Neural progenitor cell (in vitro differentiated cells): ENCODE results near the gene GRM8. TPM values are rescaled to one million over a fixed set of nuclear protein-coding genes. Genes with fewer than 3 reads are reported as not detected.

Experiments
- DNase-seq: peaks from one replicate; pipeline ENCODE4 v3.0.0-alpha.2; 2016; ENCODE audit warnings: low spot score
- H2AFZ ChIP-seq: fragments of 200-600 bp; sonication (generic); replicated peaks from 2 replicates; pipeline ENCODE4 v1.6.1; 2016; ENCODE audit warnings: antibody characterized with exemption
- H3F3A ChIP-seq: fragments of 200-600 bp; sonication (generic); 2 replicates; pipeline ENCODE4 v1.6.1; 2016; ENCODE audit warnings: antibody characterized with exemption, low read depth
- H3K27ac ChIP-seq: fragments of 200-600 bp; sonication (generic); 2 replicates; pipeline ENCODE4 v1.5.1; 2016; ENCODE audit warnings: mild to moderate bottlenecking
- H3K27me3 ChIP-seq: fragments of 200-600 bp; sonication (generic); 2 replicates; pipeline ENCODE4 v1.6.1; 2016; ENCODE audit warnings: mild to moderate bottlenecking, moderate library complexity
- H3K36me3 ChIP-seq: fragments of 200-600 bp; sonication (generic); 2 replicates; pipeline ENCODE4 v1.5.1; 2016
- H3K4me1 ChIP-seq: fragments of 200-600 bp; sonication (generic); 2 replicates; pipeline ENCODE4 v1.6.1; 2016; ENCODE audit warnings: mixed run types
- H3K4me2 ChIP-seq: fragments of 200-600 bp; sonication (generic); 2 replicates; pipeline ENCODE4 v1.6.1; 2016
- H3K4me3 ChIP-seq: fragments of 200-600 bp; sonication (generic); 2 replicates; pipeline ENCODE4 v1.5.1; 2016
- H3K79me2 ChIP-seq: fragments of 200-600 bp; sonication (generic); 2 replicates; pipeline ENCODE4 v1.6.1; 2016; ENCODE audit warnings: low read depth
- H3K9ac ChIP-seq: fragments of 200-600 bp; sonication (generic); 2 replicates; pipeline ENCODE4 v1.6.1; 2016
- H3K9me3 ChIP-seq: fragments of 200-600 bp; sonication (generic); 2 replicates; pipeline ENCODE4 v1.5.1; 2016; ENCODE audit warnings: low read depth
- H4K20me1 ChIP-seq: fragments of 200-600 bp; sonication (generic); 2 replicates; pipeline ENCODE4 v1.6.1; 2016; ENCODE audit warnings: low read depth
- H3K27ac Mint-ChIP-seq: 3 replicates; pipeline ENCODE4 v1.8.0; 2021; ENCODE audit warnings: mixed read lengths
- H3K27me3 Mint-ChIP-seq: 2 replicates; pipeline ENCODE4 v1.8.0; 2022; ENCODE audit warnings: low read depth, mild to moderate bottlenecking, inconsistent platforms, moderate library complexity, mixed read lengths; ENCODE audit not compliant: insufficient read depth
- H3K36me3 Mint-ChIP-seq: 3 replicates; pipeline ENCODE4 v1.8.0; 2021; ENCODE audit warnings: mixed read lengths
- H3K4me1 Mint-ChIP-seq: 3 replicates; pipeline ENCODE4 v1.8.0; 2021; ENCODE audit warnings: mixed read lengths
- H3K4me3 Mint-ChIP-seq: 3 replicates; pipeline ENCODE4 v1.8.0; 2021; ENCODE audit warnings: mild to moderate bottlenecking, moderate library complexity, mixed read lengths
- H3K9me3 Mint-ChIP-seq: 3 replicates; pipeline ENCODE4 v1.8.0; 2020; ENCODE audit warnings: mixed read lengths
- EZH2 ChIP-seq: fragments of 200-600 bp; sonication (generic); IDR thresholded peaks from 2 replicates; pipeline ENCODE4 v1.6.1; 2017; ENCODE audit warnings: antibody characterized with exemption, mild to moderate bottlenecking, moderate library complexity
- EZH2phosphoT487 ChIP-seq: fragments of 200-600 bp; sonication (generic); IDR thresholded peaks from 2 replicates; pipeline ENCODE4 v1.6.1; 2017; ENCODE audit warnings: antibody characterized with exemption
- total RNA-seq: library from RNA; depleted of rRNA; stranded (reverse); fragments of >200 nt; gene quantifications from 2 replicates; pipeline ENCODE4 v1.2.3, GENCODE V29; 2015; ENCODE audit warnings: low replicate concordance
- TF ChIP-seq, protein P1 (sequence below): fragments of 200-600 bp; sonication (generic); IDR thresholded peaks from 2 replicates; pipeline ENCODE4 v1.5.1; 2017; ENCODE audit warnings: antibody characterized with exemption, mild to moderate bottlenecking

GRM8 gene
- total RNA-seq, 1 donor from 2014 or later = 0.62 TPM

- H3K36me3 ChIP-seq = no peaks in the 10 kb centered on the region
- H3K27me3 ChIP-seq = no peaks in the 10 kb centered on the region
- no peak overlapping the region for H3K27ac Mint-ChIP-seq
- H3K36me3 Mint-ChIP-seq = no peaks in the 10 kb centered on the region
- H3K27me3 Mint-ChIP-seq = no peaks in the 10 kb centered on the region
- H3F3A ChIP-seq = no peaks in the 10 kb centered on the region
- DNase-seq = no peak
- no peaks in the 10 kb centered on the region for H3K79me2 ChIP-seq
- no peak overlapping the region for H3K27ac ChIP-seq
- no peaks in the 10 kb centered on the region for H3K4me1 ChIP-seq
- no peaks in the 10 kb centered on the region for H4K20me1 ChIP-seq
- no peak overlapping the region for H3K9ac ChIP-seq
- no peak overlapping the region for H3K4me3 Mint-ChIP-seq
- H2AFZ ChIP-seq = no peak overlapping the region
- no peak overlapping the region for H3K4me3 ChIP-seq
- H3K9me3 Mint-ChIP-seq = no peaks in the 10 kb centered on the region
- no peaks in the 10 kb centered on the region for H3K9me3 ChIP-seq
- no peaks in the 10 kb centered on the region for H3K4me1 Mint-ChIP-seq
- TF ChIP-seq EZH2phosphoT487 (no peak), EZH2 (no peak)
- TF ChIP-seq, protein P1, sequence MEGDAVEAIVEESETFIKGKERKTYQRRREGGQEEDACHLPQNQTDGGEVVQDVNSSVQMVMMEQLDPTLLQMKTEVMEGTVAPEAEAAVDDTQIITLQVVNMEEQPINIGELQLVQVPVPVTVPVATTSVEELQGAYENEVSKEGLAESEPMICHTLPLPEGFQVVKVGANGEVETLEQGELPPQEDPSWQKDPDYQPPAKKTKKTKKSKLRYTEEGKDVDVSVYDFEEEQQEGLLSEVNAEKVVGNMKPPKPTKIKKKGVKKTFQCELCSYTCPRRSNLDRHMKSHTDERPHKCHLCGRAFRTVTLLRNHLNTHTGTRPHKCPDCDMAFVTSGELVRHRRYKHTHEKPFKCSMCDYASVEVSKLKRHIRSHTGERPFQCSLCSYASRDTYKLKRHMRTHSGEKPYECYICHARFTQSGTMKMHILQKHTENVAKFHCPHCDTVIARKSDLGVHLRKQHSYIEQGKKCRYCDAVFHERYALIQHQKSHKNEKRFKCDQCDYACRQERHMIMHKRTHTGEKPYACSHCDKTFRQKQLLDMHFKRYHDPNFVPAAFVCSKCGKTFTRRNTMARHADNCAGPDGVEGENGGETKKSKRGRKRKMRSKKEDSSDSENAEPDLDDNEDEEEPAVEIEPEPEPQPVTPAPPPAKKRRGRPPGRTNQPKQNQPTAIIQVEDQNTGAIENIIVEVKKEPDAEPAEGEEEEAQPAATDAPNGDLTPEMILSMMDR = no peak
- no peak overlapping the region for H3K4me2 ChIP-seq
Measured at GRCh38 chr7:126768836-126769235, 483.9 kb downstream of the GRM8 start.

DNA sequence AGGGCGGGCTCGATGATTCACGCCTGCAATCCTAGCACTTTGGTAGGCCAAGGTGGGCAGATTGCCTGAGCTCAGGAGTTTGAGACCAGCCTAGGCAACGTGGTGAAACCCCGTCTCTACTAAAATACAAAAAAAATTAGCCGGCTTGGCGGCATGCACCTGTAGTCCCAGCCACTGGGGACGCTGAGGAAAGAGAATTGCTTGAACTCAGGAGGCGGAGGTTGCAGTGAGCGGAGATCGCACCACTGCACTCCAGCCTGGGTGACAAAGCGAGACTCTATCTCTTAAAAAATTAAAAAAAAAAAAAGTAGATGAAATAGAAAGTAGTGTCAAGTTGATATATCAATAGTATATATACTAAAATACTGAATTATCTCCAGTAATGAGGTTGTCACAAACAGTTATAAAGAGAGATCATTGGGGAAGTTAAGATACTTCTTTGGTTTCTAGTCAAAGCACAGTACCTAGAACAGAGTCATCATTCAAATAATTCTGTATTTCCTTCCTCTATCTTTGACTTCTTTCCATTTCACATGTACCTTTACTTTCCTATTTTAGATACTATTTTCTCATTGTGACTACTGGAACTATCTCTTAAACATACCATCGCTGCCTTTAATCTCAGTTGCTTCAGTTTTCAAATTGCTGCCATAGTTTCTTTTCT lies 491.7 kb downstream of the GRM8 start:
- Histone ChIP-seq H3K4me3 (no peak overlapping the region), H3K27ac (no peak overlapping the region), H3K9me3 (no peaks in the 10 kb centered on the region), H4K20me1 (no peaks in the 10 kb centered on the region), H3F3A (no peaks in the 10 kb centered on the region), H3K9ac (no peak overlapping the region), H3K27me3 (no peaks in the 10 kb centered on the region), H3K4me1 (no peaks in the 10 kb centered on the region), H2AFZ (no peak overlapping the region), H3K4me2 (no peak overlapping the region), H3K79me2 (no peaks in the 10 kb centered on the region), H3K36me3 (no peaks in the 10 kb centered on the region)
- H3K36me3 Mint-ChIP-seq = no peaks in the 10 kb centered on the region
- no peak overlapping the region for H3K27ac Mint-ChIP-seq
- H3K4me1 Mint-ChIP-seq = no peaks in the 10 kb centered on the region
- no peaks in the 10 kb centered on the region for H3K9me3 Mint-ChIP-seq
- no peak for DNase-seq
- H3K27me3 Mint-ChIP-seq = no peaks in the 10 kb centered on the region
- TF ChIP-seq, protein P1 = no peak
- TF ChIP-seq EZH2 (no peak), EZH2phosphoT487 (no peak)
- H3K4me3 Mint-ChIP-seq = no peak overlapping the region

GRCh38 chr7:126755381-126755780 lies 497.4 kb downstream of the GRM8 start:
- no peak overlapping the region for H3K4me3 Mint-ChIP-seq
- Histone ChIP-seq H3K36me3 (no peaks in the 10 kb centered on the region), H2AFZ (no peak overlapping the region), H3K27ac (no peak overlapping the region), H3K9me3 (no peaks in the 10 kb centered on the region), H4K20me1 (no peaks in the 10 kb centered on the region), H3K9ac (no peak overlapping the region), H3F3A (no peaks in the 10 kb centered on the region), H3K27me3 (no peaks in the 10 kb centered on the region), H3K4me3 (no peak overlapping the region), H3K79me2 (no peaks in the 10 kb centered on the region), H3K4me1 (no peaks in the 10 kb centered on the region), H3K4me2 (no peak overlapping the region)
- no peaks in the 10 kb centered on the region for H3K36me3 Mint-ChIP-seq
- H3K4me1 Mint-ChIP-seq = no peaks in the 10 kb centered on the region
- no peaks in the 10 kb centered on the region for H3K9me3 Mint-ChIP-seq
- TF ChIP-seq, protein P1 = no peak
- TF ChIP-seq EZH2phosphoT487 = no peak
- TF ChIP-seq EZH2 = no peak
- DNase-seq = no peak
- no peaks in the 10 kb centered on the region for H3K27me3 Mint-ChIP-seq
- H3K27ac Mint-ChIP-seq = no peak overlapping the region
